HL-60 (cell line): Measurements from ENCODE around the gene ATXN7L2.

Experiments used
- DNase-seq, 2 experiments: peaks; one replicate each; pipeline ENCODE4 v3.0.0-alpha.2; 2010 to 2020; ENCODE audit warnings: low read depth in 1 of 2, low spot score in 1 of 2
- H3K27ac ChIP-seq: fragments of 250-450 bp; sonication (Bioruptor Pico); replicated peaks from 2 replicates; pipeline ENCODE4 v1.5.1; 2020; ENCODE audit warnings: mild to moderate bottlenecking, moderate library complexity
- H3K27me3 ChIP-seq: fragments of 250-450 bp; sonication (Bioruptor Pico); 2 replicates; pipeline ENCODE4 v1.5.1; 2021; ENCODE audit warnings: mild to moderate bottlenecking, moderate library complexity; ENCODE audit not compliant: insufficient read depth, poor library complexity, severe bottlenecking
- H3K4me3 ChIP-seq: replicated peaks from 2 replicates; pipeline ENCODE4 v1.5.1; 2011; ENCODE audit warnings: mild to moderate bottlenecking, control low read depth, low read length; ENCODE audit not compliant: insufficient read depth
- CTCF ChIP-seq: IDR thresholded peaks from one replicate; pipeline ENCODE4 v1.5.1; 2011; ENCODE audit warnings: low read length, control low read depth, inconsistent platforms; ENCODE audit not compliant: insufficient read depth
- GABPA ChIP-seq: IDR thresholded peaks from 2 replicates; pipeline ENCODE4 v1.6.1; 2012; ENCODE audit warnings: low read depth
- POLR2AphosphoS5 ChIP-seq: IDR thresholded peaks from 2 replicates; pipeline ENCODE4 v1.6.1; 2012; ENCODE audit warnings: low read depth
- REST ChIP-seq: IDR thresholded peaks from 2 replicates; pipeline ENCODE4 v1.6.1; 2012; ENCODE audit warnings: low read depth; ENCODE audit not compliant: insufficient replicate concordance
- SPI1 ChIP-seq: IDR thresholded peaks from 2 replicates; pipeline ENCODE4 v1.6.1; 2012; ENCODE audit warnings: low read depth, mild to moderate bottlenecking, borderline replicate concordance

Gene ATXN7L2

GRCh38 chr1:109490029-109490933 lies 6.6 kb downstream of the ATXN7L2 start:
- Histone ChIP-seq H3K27ac (no peak overlapping the region), H3K4me3 (no peak overlapping the region), H3K27me3 (no peaks in the 10 kb centered on the region)
- no peak for TF ChIP-seq REST
- peak; percentile 85 for TF ChIP-seq CTCF
- DNase-seq = peak in 1 of 2 experiments; percentile 69

GRCh38 chr1:109490934-109491302 lies 7.2 kb downstream of the ATXN7L2 start:
- TF ChIP-seq GABPA = no peak
- no peak for TF ChIP-seq CTCF
- no peak for TF ChIP-seq SPI1
- TF ChIP-seq POLR2AphosphoS5 = no peak
- TF ChIP-seq REST = no peak
- no peak overlapping the region for H3K27ac ChIP-seq
- H3K27me3 ChIP-seq = no peaks in the 10 kb centered on the region
- DNase-seq = no peak
- H3K4me3 ChIP-seq = no peak overlapping the region

- no peak overlapping the region for H3K27ac ChIP-seq
- no peak for DNase-seq
- TF ChIP-seq REST (no peak), POLR2AphosphoS5 (no peak), SPI1 (no peak), GABPA (no peak), CTCF (no peak)
- no peak overlapping the region for H3K4me3 ChIP-seq
- no peaks in the 10 kb centered on the region for H3K27me3 ChIP-seq
These were observed 7.7 kb downstream of the ATXN7L2 start for GRCh38 chr1:109491372-109491771.
